Measurements from ENCODE around the gene POLG. TPM values are rescaled to one million over a fixed set of nuclear protein-coding genes. Genes with fewer than 3 reads are reported as not detected.

POLG gene
- total and polyA plus RNA-seq, 2 of the 4 experiments (the other 2 are of a cell fraction) = 19.9 to 30.6 TPM

- peaks cover 81% of the 10 kb centered on the region for H3K36me3 ChIP-seq (ENCODE audit: control insufficient read depth, insufficient read depth, low read length)
- no peak overlapping the region for H2AK5ac ChIP-seq (ENCODE audit: low read depth, low read length)
- no peak overlapping the region for H3K27ac ChIP-seq (ENCODE audit: insufficient read depth, low read length)
- no peak overlapping the region for H3K9ac ChIP-seq (ENCODE audit: low read depth, low read length)
- intact Hi-C loops (cut with micrococcal nuclease) (no loop called here), in situ Hi-C loops (cut with MboI; ENCODE audit: low sequenced_read_pairs) (no loop called here), dilution Hi-C loops (cut with HindIII; ENCODE audit: low sequenced_read_pairs, unreplicated experiment) (no loop called here)
- H3K9me3 ChIP-seq (ENCODE audit: control insufficient read depth, insufficient read depth, low read length) = no peaks in the 10 kb centered on the region
- H4K91ac ChIP-seq (ENCODE audit: insufficient read depth, low read depth, low read length) = no peak overlapping the region
- no peak overlapping the region for H2BK20ac ChIP-seq (ENCODE audit: low read depth, low read length)
- ChIA-PET POLR2A (ENCODE audit: unreplicated experiment) (no interaction called here), CTCF (interaction anchor here (0.6 kb wide), 1 partner anchor 11 kb away, joined by 3 read pairs; no protein-coding TSS in a partner anchor)
- peaks cover 6% of the 10 kb centered on the region; the same call in 1 of the 2 replicates for H3K9me1 ChIP-seq (ENCODE audit: insufficient read depth, low read length)
- H3K4ac ChIP-seq (ENCODE audit: low read depth, low read length) = no peak overlapping the region
- TF ChIP-seq MXI1 (IDR thresholded peaks at IDR 0.05; ENCODE audit: borderline replicate concordance, low read depth, low read length) (no peak), RFX5 (IDR thresholded peaks at IDR 0.05; ENCODE audit: low read depth, low read length) (no peak), CHD1 (IDR thresholded peaks at IDR 0.05; ENCODE audit: low read depth, low read length) (no peak), SMC3 (IDR thresholded peaks at IDR 0.05; ENCODE audit: low read depth, low read length) (no peak), USF2 (IDR thresholded peaks at IDR 0.05; ENCODE audit: low read depth, low read length) (no peak)
- no peak overlapping the region for H3K4me3 ChIP-seq (ENCODE audit: insufficient read depth, low read depth, low read length)
- no peak overlapping the region for H3K56ac ChIP-seq (ENCODE audit: extremely low read depth, insufficient read depth, low read length)
- H3K4me2 ChIP-seq (ENCODE audit: low read depth, low read length) = no peak overlapping the region
- H3K23ac ChIP-seq (ENCODE audit: low read depth, low read length) = no peak overlapping the region
- peaks cover 38 to 74% of the 10 kb centered on the region in 2 experiments for H3K79me1 ChIP-seq (ENCODE audit: low read depth in 1 of 2, low read length in 2 of 2)
- ATAC-seq (ENCODE audit: low read depth) = no peak
- no peak overlapping the region for H4K5ac ChIP-seq (ENCODE audit: low read depth, low read length)
- H2AK9ac ChIP-seq (replicated peaks; ENCODE audit: low read depth, low read length, poor library complexity) = no peak overlapping the region
- H4K8ac ChIP-seq (ENCODE audit: low read depth in 2 of 2, low read length in 2 of 2) = no peak overlapping the region
- no peak overlapping the region for H3K14ac ChIP-seq (replicated peaks; ENCODE audit: low read depth, low read length)
- H3K4me1 ChIP-seq (ENCODE audit: control insufficient read depth, insufficient read depth, low read length) = peaks cover 10% of the 10 kb centered on the region; the same call in 1 of the 2 replicates
- no peak overlapping the region for H2BK120ac ChIP-seq (ENCODE audit: low read depth, low read length)
- BruUV-seq (replicated peaks) = no TSS peak
- DNase-seq = no peak
- 100% methylated on average over 8 of the region's 13 CpGs; no CpG with 5 or more reads in 1 of the 2 experiments for WGBS, 2 experiments (ENCODE audit: extremely low coverage in 2 of 2, insufficient read length in 1 of 2)
- no peaks in the 10 kb centered on the region for H3K27me3 ChIP-seq (ENCODE audit: control insufficient read depth, insufficient read depth, low read length)
- peaks cover 61% of the 10 kb centered on the region for H4K20me1 ChIP-seq (ENCODE audit: insufficient read depth, low read length)
- H2AFZ ChIP-seq (replicated peaks; ENCODE audit: low read length, poor library complexity) = no peak overlapping the region
- no peak overlapping the region for H2BK5ac ChIP-seq (ENCODE audit: low read depth, low read length, poor library complexity, severe bottlenecking)
- H3K18ac ChIP-seq (ENCODE audit: low read depth, low read length) = no peak overlapping the region
- no peak overlapping the region for H2BK15ac ChIP-seq (ENCODE audit: low read depth, low read length)
Observed at GRCh38 chr15:89328398-89329254, 6.0 kb downstream of the POLG start.

Measured in IMR-90 (cell line).